Suprapubic skin (tissue), 4 donors: Measurements from ENCODE around the gene FAM193A.

Experiments used
- EP300 ChIP-seq: sonication (generic); formaldehyde crosslinking; IDR thresholded peaks from one replicate; pipeline ENCODE4 v1.6.1; 2017; ENCODE audit warnings: antibody characterized with exemption
- POLR2AphosphoS5 ChIP-seq, 3 donors: sonication (generic); formaldehyde crosslinking; IDR thresholded peaks; one replicate each; pipeline ENCODE4 v1.6.1; 2017; ENCODE audit warnings: antibody characterized with exemption in 3 of 3

- peak in 1 of 3 donors; percentile 36 for TF ChIP-seq POLR2AphosphoS5 (IDR thresholded peaks at IDR 0.05)
- TF ChIP-seq EP300: no peak
Observed at GRCh38 chr4:2537011-2537830, 774 bp downstream of the FAM193A start.
